SK-N-SH (cell line): ENCODE data around the gene GPX7.

Experiments used
- EP300 ChIP-seq, 2 experiments: IDR thresholded peaks; 2 replicates each; pipeline versions ENCODE4 v1.4.0 to v1.6.1; 2012; ENCODE audit warnings: borderline replicate concordance in 1 of 2, low read depth in 1 of 2, low read length in 1 of 2
- EZH2phosphoT487 ChIP-seq: fragments of 200-600 bp; sonication (generic); IDR thresholded peaks from 2 replicates; pipeline ENCODE4 v1.6.1; 2017; ENCODE audit warnings: low read depth, mixed run types, mild to moderate bottlenecking, antibody characterized with exemption, moderate library complexity, borderline replicate concordance
- GABPA ChIP-seq: IDR thresholded peaks from 2 replicates; pipeline ENCODE4 v1.4.0; 2012; ENCODE audit warnings: low read depth, mild to moderate bottlenecking
- JUND ChIP-seq: IDR thresholded peaks from 2 replicates; pipeline ENCODE4 v1.4.0; 2012
- MXI1 ChIP-seq: IDR thresholded peaks from 2 replicates; pipeline ENCODE4 v1.6.1; 2012; ENCODE audit warnings: mild to moderate bottlenecking, low read depth, low read length, improper control_type of control experiment
- NFIC ChIP-seq: IDR thresholded peaks from 2 replicates; pipeline ENCODE4 v1.4.0; 2012; ENCODE audit warnings: borderline replicate concordance
- RAD21 ChIP-seq: IDR thresholded peaks from 2 replicates; pipeline ENCODE4 v1.6.1; 2012; ENCODE audit warnings: mild to moderate bottlenecking, low read length
- SIN3A ChIP-seq: IDR thresholded peaks from 2 replicates; pipeline ENCODE4 v1.6.1; 2012; ENCODE audit warnings: low read depth, mild to moderate bottlenecking, low read length, moderate library complexity, borderline replicate concordance
- SMC3 ChIP-seq: IDR thresholded peaks from 2 replicates; pipeline ENCODE4 v1.6.1; 2012; ENCODE audit warnings: low read depth, low read length, improper control_type of control experiment
- TF ChIP-seq, protein P1 (sequence below): fragments of 200-600 bp; sonication (generic); IDR thresholded peaks from 2 replicates; pipeline ENCODE4 v1.6.1; 2017; ENCODE audit warnings: antibody characterized with exemption, mild to moderate bottlenecking, moderate library complexity
- TF ChIP-seq, protein P2 (sequence below): fragments of 150-350 bp; IDR thresholded peaks from 2 replicates; pipeline ENCODE4 v1.6.1; 2016; ENCODE audit warnings: mild to moderate bottlenecking, low read depth, low read length
- TF ChIP-seq, protein P3 (sequence below): fragments of 150-350 bp; IDR thresholded peaks from 2 replicates; pipeline ENCODE4 v1.6.1; 2017; ENCODE audit warnings: antibody characterized with exemption, low read length, low read depth, borderline replicate concordance

DNA sequence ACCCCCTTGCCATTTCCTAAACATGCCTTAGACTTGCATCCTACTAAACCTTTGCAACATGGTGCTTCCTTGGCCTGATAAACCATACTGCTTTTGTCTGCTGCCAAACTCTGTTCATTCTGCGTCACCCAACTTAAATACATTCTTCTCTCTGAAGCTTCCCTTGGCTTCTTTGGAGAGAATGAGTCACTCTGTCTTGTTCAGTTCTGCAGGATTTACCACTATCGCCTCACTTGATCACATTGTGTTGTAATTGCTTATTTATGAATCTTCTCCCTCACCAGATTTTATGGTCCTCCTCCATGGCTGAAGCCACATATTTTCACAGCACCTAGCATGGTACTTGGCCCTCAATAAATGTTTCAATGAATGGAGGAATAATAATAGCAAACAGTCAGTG lies 27.6 kb upstream of the GPX7 start:
- peak; percentile 93 for TF ChIP-seq JUND
- TF ChIP-seq RAD21, result no peak
- TF ChIP-seq SIN3A, result no peak
- TF ChIP-seq EZH2phosphoT487, result no peak
- TF ChIP-seq, protein P1, sequence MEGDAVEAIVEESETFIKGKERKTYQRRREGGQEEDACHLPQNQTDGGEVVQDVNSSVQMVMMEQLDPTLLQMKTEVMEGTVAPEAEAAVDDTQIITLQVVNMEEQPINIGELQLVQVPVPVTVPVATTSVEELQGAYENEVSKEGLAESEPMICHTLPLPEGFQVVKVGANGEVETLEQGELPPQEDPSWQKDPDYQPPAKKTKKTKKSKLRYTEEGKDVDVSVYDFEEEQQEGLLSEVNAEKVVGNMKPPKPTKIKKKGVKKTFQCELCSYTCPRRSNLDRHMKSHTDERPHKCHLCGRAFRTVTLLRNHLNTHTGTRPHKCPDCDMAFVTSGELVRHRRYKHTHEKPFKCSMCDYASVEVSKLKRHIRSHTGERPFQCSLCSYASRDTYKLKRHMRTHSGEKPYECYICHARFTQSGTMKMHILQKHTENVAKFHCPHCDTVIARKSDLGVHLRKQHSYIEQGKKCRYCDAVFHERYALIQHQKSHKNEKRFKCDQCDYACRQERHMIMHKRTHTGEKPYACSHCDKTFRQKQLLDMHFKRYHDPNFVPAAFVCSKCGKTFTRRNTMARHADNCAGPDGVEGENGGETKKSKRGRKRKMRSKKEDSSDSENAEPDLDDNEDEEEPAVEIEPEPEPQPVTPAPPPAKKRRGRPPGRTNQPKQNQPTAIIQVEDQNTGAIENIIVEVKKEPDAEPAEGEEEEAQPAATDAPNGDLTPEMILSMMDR, result no peak
- no peak for TF ChIP-seq MXI1
- TF ChIP-seq GABPA, result no peak
- TF ChIP-seq, protein P2, sequence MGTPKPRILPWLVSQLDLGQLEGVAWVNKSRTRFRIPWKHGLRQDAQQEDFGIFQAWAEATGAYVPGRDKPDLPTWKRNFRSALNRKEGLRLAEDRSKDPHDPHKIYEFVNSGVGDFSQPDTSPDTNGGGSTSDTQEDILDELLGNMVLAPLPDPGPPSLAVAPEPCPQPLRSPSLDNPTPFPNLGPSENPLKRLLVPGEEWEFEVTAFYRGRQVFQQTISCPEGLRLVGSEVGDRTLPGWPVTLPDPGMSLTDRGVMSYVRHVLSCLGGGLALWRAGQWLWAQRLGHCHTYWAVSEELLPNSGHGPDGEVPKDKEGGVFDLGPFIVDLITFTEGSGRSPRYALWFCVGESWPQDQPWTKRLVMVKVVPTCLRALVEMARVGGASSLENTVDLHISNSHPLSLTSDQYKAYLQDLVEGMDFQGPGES, result no peak
- TF ChIP-seq, protein P3, sequence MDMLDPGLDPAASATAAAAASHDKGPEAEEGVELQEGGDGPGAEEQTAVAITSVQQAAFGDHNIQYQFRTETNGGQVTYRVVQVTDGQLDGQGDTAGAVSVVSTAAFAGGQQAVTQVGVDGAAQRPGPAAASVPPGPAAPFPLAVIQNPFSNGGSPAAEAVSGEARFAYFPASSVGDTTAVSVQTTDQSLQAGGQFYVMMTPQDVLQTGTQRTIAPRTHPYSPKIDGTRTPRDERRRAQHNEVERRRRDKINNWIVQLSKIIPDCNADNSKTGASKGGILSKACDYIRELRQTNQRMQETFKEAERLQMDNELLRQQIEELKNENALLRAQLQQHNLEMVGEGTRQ, result no peak
- TF ChIP-seq EP300 (IDR thresholded peaks at IDR 0.05; ENCODE audit: borderline replicate concordance in 1 of 2, low read depth in 1 of 2, low read length in 1 of 2), result peak in 1 of 2 experiments; percentile 55; a peak in 1 of 4 replicates
- TF ChIP-seq NFIC, result peak; percentile 79; the same call in 1 of the 2 replicates
- TF ChIP-seq SMC3, result no peak
